ENCODE data around the gene KMO.

DNA sequence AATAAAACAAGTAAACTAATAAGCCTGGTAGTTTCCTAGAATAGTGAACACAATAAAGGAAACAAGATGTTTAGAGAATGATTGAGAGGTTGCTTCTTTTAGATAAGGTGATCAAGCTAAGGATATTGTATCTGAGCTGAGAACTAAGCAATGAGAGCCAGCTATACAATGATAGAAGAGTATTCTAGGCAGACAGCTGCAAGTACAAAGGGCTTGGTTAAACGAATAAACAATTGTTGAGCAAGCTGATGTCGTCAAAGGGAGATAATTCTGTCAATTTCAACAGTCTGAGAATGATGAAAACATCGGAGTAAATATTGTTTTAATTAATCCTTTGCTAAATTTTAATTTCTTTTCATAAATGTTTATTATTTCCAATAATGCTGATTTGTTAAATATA is 7.2 kb upstream of the KMO start:
- TF ChIP-seq, protein P1, sequence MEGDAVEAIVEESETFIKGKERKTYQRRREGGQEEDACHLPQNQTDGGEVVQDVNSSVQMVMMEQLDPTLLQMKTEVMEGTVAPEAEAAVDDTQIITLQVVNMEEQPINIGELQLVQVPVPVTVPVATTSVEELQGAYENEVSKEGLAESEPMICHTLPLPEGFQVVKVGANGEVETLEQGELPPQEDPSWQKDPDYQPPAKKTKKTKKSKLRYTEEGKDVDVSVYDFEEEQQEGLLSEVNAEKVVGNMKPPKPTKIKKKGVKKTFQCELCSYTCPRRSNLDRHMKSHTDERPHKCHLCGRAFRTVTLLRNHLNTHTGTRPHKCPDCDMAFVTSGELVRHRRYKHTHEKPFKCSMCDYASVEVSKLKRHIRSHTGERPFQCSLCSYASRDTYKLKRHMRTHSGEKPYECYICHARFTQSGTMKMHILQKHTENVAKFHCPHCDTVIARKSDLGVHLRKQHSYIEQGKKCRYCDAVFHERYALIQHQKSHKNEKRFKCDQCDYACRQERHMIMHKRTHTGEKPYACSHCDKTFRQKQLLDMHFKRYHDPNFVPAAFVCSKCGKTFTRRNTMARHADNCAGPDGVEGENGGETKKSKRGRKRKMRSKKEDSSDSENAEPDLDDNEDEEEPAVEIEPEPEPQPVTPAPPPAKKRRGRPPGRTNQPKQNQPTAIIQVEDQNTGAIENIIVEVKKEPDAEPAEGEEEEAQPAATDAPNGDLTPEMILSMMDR (conservative IDR thresholded peaks at IDR 0.05; ENCODE audit: low read depth, low read length) = no peak
- TF ChIP-seq EZH2phosphoT487 (IDR thresholded peaks at IDR 0.05; ENCODE audit: borderline replicate concordance, low read length) (no peak), EZH2 (IDR thresholded peaks at IDR 0.05; ENCODE audit: low read length, unreplicated experiment) (no peak)
